ENCODE measurements around the gene SORCS3.

Gene SORCS3

GRCh38 chr10:105148456-105148855 is 507.4 kb downstream of the SORCS3 start:
- no peak overlapping the region for H3K27ac ChIP-seq
- H3K27me3 ChIP-seq (ENCODE audit: insufficient read depth, low read depth, severe bottlenecking): no peaks in the 10 kb centered on the region
- H3K9me3 ChIP-seq (ENCODE audit: severe bottlenecking): no peaks in the 10 kb centered on the region
- no peak for DNase-seq
- H3K36me3 ChIP-seq: no peaks in the 10 kb centered on the region
- no peak overlapping the region for H3K4me3 ChIP-seq (ENCODE audit: low read depth, low read length)
- no peak for TF ChIP-seq CTCF (IDR thresholded peaks at IDR 0.05; ENCODE audit: low read depth, low read length)

- H3K36me3 ChIP-seq: no peaks in the 10 kb centered on the region
- no peak for DNase-seq
- H3K27me3 ChIP-seq (ENCODE audit: insufficient read depth, low read depth, severe bottlenecking): no peaks in the 10 kb centered on the region
- TF ChIP-seq CTCF (IDR thresholded peaks at IDR 0.05; ENCODE audit: low read depth, low read length): no peak
- no peak overlapping the region for H3K4me3 ChIP-seq (ENCODE audit: low read depth, low read length)
- H3K9me3 ChIP-seq (ENCODE audit: severe bottlenecking): no peaks in the 10 kb centered on the region
- H3K27ac ChIP-seq: no peak overlapping the region
Measured at GRCh38 chr10:105148921-105149320, 507.8 kb downstream of the SORCS3 start.

- no peak for DNase-seq
- Histone ChIP-seq H3K9me3 (ENCODE audit: severe bottlenecking) (no peaks in the 10 kb centered on the region), H3K27ac (no peak overlapping the region), H3K36me3 (no peaks in the 10 kb centered on the region), H3K4me3 (ENCODE audit: low read depth, low read length) (no peak overlapping the region), H3K27me3 (ENCODE audit: insufficient read depth, low read depth, severe bottlenecking) (no peaks in the 10 kb centered on the region)
- no peak for TF ChIP-seq CTCF (IDR thresholded peaks at IDR 0.05; ENCODE audit: low read depth, low read length)
Measured at GRCh38 chr10:105149371-105149891, 508.3 kb downstream of the SORCS3 start.

DNA sequence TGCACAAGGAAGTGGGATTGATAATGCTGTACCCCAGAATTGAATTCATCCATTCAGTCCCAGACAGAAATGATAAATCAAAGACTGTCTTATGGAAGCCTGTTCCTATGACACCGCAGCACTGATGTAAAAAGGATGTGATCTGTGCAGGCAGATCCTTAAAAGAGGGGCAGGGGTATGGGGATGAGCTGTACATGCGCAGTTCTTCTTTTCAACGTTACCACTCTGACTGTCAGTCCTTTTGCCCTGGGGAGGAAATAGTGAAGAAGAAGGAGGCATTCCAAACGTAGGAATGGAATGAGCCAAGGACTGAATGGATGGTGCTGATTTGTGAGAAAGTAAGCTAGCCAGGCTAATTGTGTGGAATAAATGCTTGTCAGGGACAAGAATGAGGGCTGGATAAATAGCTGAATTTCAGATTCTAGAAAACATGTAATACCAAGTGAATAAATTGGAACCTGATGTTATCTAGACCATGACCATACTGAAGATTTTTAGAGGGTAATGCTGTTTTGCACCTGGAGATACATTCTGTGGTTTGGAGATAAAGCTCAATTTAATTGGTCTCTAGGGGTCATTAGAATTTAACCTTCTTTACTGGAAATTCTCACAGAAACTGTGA is 509.3 kb downstream of the SORCS3 start:
- no peak for DNase-seq
- Histone ChIP-seq H3K36me3 (no peaks in the 10 kb centered on the region), H3K27ac (no peak overlapping the region), H3K4me3 (ENCODE audit: low read depth, low read length) (no peak overlapping the region), H3K27me3 (ENCODE audit: insufficient read depth, low read depth, severe bottlenecking) (no peaks in the 10 kb centered on the region), H3K9me3 (ENCODE audit: severe bottlenecking) (no peaks in the 10 kb centered on the region)
- no peak for TF ChIP-seq CTCF (IDR thresholded peaks at IDR 0.05; ENCODE audit: low read depth, low read length)

GRCh38 chr10:105154736-105155135 is 513.6 kb downstream of the SORCS3 start:
- DNase-seq: no peak
- Histone ChIP-seq H3K27ac (no peak overlapping the region), H3K36me3 (no peaks in the 10 kb centered on the region), H3K9me3 (ENCODE audit: severe bottlenecking) (no peaks in the 10 kb centered on the region), H3K27me3 (ENCODE audit: insufficient read depth, low read depth, severe bottlenecking) (no peaks in the 10 kb centered on the region), H3K4me3 (ENCODE audit: low read depth, low read length) (no peak overlapping the region)
- TF ChIP-seq CTCF (IDR thresholded peaks at IDR 0.05; ENCODE audit: low read depth, low read length): no peak

DNA sequence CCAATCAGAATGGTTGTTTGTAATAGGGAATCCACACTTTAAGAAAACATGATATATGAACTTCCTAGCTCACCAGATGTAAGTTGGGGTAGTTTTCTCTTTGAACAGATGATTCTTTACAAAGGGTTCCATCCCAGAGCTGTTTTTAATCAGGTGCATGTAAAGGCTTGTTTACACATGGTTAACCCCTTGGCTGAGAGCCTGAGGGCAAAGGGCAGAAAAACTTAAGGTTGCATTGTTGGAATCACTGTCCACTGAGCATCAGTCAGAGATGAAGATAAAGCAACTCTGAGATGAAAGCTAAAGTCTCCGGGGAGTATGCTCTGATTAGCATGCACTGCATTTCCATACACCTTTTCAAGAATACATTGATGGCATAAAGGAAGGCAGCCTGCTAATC is 518.2 kb downstream of the SORCS3 start:
- Histone ChIP-seq H3K27me3 (ENCODE audit: insufficient read depth, low read depth, severe bottlenecking) (no peaks in the 10 kb centered on the region), H3K4me3 (ENCODE audit: low read depth, low read length) (no peak overlapping the region), H3K9me3 (ENCODE audit: severe bottlenecking) (no peaks in the 10 kb centered on the region), H3K36me3 (no peaks in the 10 kb centered on the region), H3K27ac (no peak overlapping the region)
- no peak for TF ChIP-seq CTCF (IDR thresholded peaks at IDR 0.05; ENCODE audit: low read depth, low read length)
- DNase-seq: no peak

Data from WERI-Rb-1 (cell line).